ENCODE measurements around the gene NPM1. TPM values are rescaled to one million over a fixed set of nuclear protein-coding genes. Genes with fewer than 3 reads are reported as not detected.

NPM1 gene
- total RNA-seq, 6 donors from 2014 or later, result 289 to 646 (median 517) TPM

DNA sequence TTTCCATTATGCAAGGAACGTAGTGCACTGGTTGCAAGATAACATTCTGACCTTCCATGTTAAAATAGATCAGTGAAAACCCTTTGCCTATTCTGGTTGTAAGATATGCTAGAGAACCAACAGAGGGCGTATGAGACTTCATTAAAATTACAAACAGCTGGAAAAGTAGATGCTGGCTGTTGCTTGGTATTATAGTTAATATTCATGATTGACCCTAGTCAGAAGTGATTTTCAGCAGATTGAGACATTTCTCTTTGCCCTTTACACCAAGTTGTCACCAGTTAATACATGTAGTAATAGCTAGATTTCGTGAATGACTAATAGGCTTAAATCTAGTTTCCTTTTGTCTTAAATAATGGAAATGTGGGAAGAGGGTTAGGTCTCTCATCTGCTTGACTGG lies 18.0 kb downstream of the NPM1 start:
- H3K27ac ChIP-seq, result no peak overlapping the region
- peaks cover 7 to 12% (median 10%) of the 10 kb centered on the region in 4 donors for H3K4me1 ChIP-seq
- H3K36me3 ChIP-seq, result peaks cover 30 to 73% (median 44%) of the 10 kb centered on the region in 4 donors
- 47 to 63% methylated on average over 3 of the region's 3 CpGs for WGBS, 2 donors
- DNase-seq, result no peak
- ATAC-seq (ENCODE audit: low FRiP score in 2 of 2), result no peak
- no peaks in the 10 kb centered on the region for H3K27me3 ChIP-seq
- TF ChIP-seq POLR2A (IDR thresholded peaks at IDR 0.05) (no peak), EP300 (IDR thresholded peaks at IDR 0.05) (no peak), POLR2AphosphoS5 (IDR thresholded peaks at IDR 0.05) (no peak)
- TF ChIP-seq, protein P1, sequence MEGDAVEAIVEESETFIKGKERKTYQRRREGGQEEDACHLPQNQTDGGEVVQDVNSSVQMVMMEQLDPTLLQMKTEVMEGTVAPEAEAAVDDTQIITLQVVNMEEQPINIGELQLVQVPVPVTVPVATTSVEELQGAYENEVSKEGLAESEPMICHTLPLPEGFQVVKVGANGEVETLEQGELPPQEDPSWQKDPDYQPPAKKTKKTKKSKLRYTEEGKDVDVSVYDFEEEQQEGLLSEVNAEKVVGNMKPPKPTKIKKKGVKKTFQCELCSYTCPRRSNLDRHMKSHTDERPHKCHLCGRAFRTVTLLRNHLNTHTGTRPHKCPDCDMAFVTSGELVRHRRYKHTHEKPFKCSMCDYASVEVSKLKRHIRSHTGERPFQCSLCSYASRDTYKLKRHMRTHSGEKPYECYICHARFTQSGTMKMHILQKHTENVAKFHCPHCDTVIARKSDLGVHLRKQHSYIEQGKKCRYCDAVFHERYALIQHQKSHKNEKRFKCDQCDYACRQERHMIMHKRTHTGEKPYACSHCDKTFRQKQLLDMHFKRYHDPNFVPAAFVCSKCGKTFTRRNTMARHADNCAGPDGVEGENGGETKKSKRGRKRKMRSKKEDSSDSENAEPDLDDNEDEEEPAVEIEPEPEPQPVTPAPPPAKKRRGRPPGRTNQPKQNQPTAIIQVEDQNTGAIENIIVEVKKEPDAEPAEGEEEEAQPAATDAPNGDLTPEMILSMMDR (IDR thresholded peaks at IDR 0.05), result no peak
- no peak overlapping the region for H3K4me3 ChIP-seq
- no peaks in the 10 kb centered on the region for H3K9me3 ChIP-seq

- DNase-seq (no peak), ATAC-seq (ENCODE audit: low FRiP score in 2 of 2) (no peak)
- peaks cover 18 to 74% (median 45%) of the 10 kb centered on the region in 4 donors for H3K36me3 ChIP-seq
- TF ChIP-seq POLR2A (IDR thresholded peaks at IDR 0.05), result no peak
- TF ChIP-seq, protein P1 (IDR thresholded peaks at IDR 0.05), result no peak
- no peak for TF ChIP-seq POLR2AphosphoS5 (IDR thresholded peaks at IDR 0.05)
- no peak for TF ChIP-seq EP300 (IDR thresholded peaks at IDR 0.05)
- H3K4me3 ChIP-seq, result no peak overlapping the region
- H3K4me1 ChIP-seq, result peaks cover 7 to 12% (median 10%) of the 10 kb centered on the region in 4 donors
- WGBS, 2 donors, result 80 to 87% methylated on average over 4 of the region's 4 CpGs
- no peak overlapping the region for H3K27ac ChIP-seq
- H3K27me3 ChIP-seq, result no peaks in the 10 kb centered on the region
- H3K9me3 ChIP-seq, result no peaks in the 10 kb centered on the region
Observed at GRCh38 chr5:171407234-171407633, 19.6 kb downstream of the NPM1 start.

- no peak overlapping the region for H3K27ac ChIP-seq
- TF ChIP-seq EP300 (IDR thresholded peaks at IDR 0.05), result no peak
- TF ChIP-seq, protein P1 (IDR thresholded peaks at IDR 0.05), result no peak
- no peak for TF ChIP-seq POLR2A (IDR thresholded peaks at IDR 0.05)
- no peak for TF ChIP-seq POLR2AphosphoS5 (IDR thresholded peaks at IDR 0.05)
- no peak overlapping the region for H3K4me3 ChIP-seq
- no peak for ATAC-seq (ENCODE audit: low FRiP score in 2 of 2)
- 84 to 87% methylated on average over 8 of the region's 8 CpGs for WGBS, 2 donors
- H3K27me3 ChIP-seq, result no peaks in the 10 kb centered on the region
- DNase-seq, result no peak
- peaks cover 7 to 12% (median 10%) of the 10 kb centered on the region in 4 donors for H3K4me1 ChIP-seq
- H3K9me3 ChIP-seq, result no peaks in the 10 kb centered on the region
- H3K36me3 ChIP-seq, result peaks cover 18 to 88% (median 51%) of the 10 kb centered on the region in 4 donors
Observed at GRCh38 chr5:171409164-171410136, 21.8 kb downstream of the NPM1 start.

GRCh38 chr5:171410181-171410580 lies 22.5 kb downstream of the NPM1 start:
- WGBS, 2 donors, result 0 to 31% methylated on average over 1 of the region's 1 CpG
- no peak for ATAC-seq (ENCODE audit: low FRiP score in 2 of 2)
- TF ChIP-seq EP300 (IDR thresholded peaks at IDR 0.05) (no peak), POLR2A (IDR thresholded peaks at IDR 0.05) (no peak), POLR2AphosphoS5 (IDR thresholded peaks at IDR 0.05) (no peak)
- TF ChIP-seq, protein P1 (IDR thresholded peaks at IDR 0.05), result no peak
- no peak overlapping the region for H3K4me3 ChIP-seq
- H3K4me1 ChIP-seq, result peaks cover 7 to 12% (median 10%) of the 10 kb centered on the region in 4 donors
- H3K27ac ChIP-seq, result no peak overlapping the region
- H3K27me3 ChIP-seq, result no peaks in the 10 kb centered on the region
- peaks cover 18 to 83% (median 45%) of the 10 kb centered on the region in 4 donors for H3K36me3 ChIP-seq
- DNase-seq, result no peak
- H3K9me3 ChIP-seq, result no peaks in the 10 kb centered on the region
